ENCODE data around the gene MIB1. TPM values are rescaled to one million over a fixed set of nuclear protein-coding genes. Genes with fewer than 3 reads are reported as not detected.
A peak's percentile ranks its signal among the peaks of the same experiment; 100 is the strongest.

Gene MIB1
- total RNA-seq, 2 donors from 2014 or later: 39.0 to 45.1 TPM

DNA sequence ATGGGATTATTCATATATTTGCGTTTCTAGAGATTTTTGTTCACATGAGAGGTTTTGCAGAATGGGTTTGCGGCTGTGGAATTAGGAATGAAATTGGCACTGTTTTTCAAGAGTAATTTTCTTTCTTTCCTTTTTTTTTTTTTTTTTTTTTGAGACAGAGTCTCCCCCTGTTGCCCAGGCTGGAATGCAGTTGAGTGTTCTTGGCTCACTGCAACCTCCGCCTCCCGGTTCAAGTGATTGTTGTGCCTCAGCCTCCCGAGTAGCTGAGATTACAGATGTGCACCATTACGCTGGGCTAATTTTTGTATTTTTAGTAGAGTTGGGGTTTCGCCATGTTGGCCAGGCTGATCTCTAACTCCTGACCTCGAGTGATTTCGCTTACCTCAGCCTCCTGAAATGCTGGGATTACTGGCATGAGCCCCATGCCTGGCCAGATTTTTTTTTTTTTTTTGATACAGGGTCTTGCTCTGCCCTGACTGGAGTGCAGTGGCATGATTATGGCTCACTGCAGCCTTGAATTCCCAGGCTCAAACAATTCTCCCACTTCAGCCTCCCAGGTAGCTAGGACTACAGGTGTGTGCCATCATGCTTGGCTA lies 65.3 kb downstream of the MIB1 start:
- Mint-ChIP-seq H3K27me3 (no peaks in the 10 kb centered on the region), H3K36me3 (ENCODE audit: low read depth) (peaks cover 19% of the 10 kb centered on the region)

DNA sequence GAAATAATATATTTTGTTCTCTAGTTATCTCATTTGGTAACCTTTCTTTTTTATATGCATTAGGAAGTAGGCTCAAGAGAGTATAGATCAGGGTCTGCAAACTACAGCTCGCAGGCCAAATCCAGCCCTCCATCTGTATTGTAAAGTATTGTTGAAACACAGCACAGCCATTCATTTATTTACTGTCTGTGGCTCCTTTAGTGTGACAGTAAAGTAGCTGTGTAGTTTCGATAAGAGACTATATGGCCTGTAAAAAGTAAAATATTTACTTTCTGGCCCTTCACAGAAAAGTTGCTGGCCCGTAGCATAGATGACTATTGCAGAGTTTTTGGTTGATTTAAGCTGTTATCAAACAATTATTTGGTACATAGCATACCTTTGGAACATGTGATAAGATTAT lies 67.6 kb downstream of the MIB1 start:
- H3K27ac Mint-ChIP-seq: no peak overlapping the region
- H3K4me1 Mint-ChIP-seq: peaks cover 8% of the 10 kb centered on the region
- no peak for DNase-seq
- H3K9me3 ChIP-seq (ENCODE audit: control insufficient read depth, low read length, poor library complexity, severe bottlenecking): no peaks in the 10 kb centered on the region
- no peak for ATAC-seq
- no peak overlapping the region for H3K4me3 Mint-ChIP-seq
- no peaks in the 10 kb centered on the region for H3K27me3 Mint-ChIP-seq
- peaks cover 16% of the 10 kb centered on the region for H3K36me3 Mint-ChIP-seq (ENCODE audit: low read depth)

More for the DNA sequence above, 65.3 kb downstream of the MIB1 start:
- Mint-ChIP-seq H3K27ac (no peak overlapping the region), H3K4me3 (no peak overlapping the region), H3K4me1 (peaks cover 5% of the 10 kb centered on the region)
- ATAC-seq (no peak), DNase-seq (no peak)
- no peaks in the 10 kb centered on the region for H3K9me3 ChIP-seq (ENCODE audit: control insufficient read depth, low read length, poor library complexity, severe bottlenecking)

DNA sequence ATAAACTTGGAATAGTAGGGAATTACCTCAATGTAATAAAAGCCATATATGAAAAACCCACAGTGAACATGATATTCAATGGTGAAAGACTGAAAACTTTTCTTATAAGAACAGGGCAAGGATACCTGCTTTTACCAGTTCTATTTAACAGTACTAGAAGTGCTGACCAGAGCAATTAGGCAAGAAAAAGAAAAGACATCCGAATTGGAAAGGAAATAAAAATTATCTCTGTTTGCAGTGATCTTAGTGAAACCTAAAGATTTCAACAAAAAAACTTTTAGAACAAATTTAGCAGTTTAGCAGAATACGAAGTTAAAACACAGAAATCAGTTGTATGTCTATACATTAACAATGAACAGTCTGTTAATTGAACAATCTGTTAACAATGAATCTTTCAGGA lies 69.1 kb downstream of the MIB1 start:
- Mint-ChIP-seq H3K27ac (no peak overlapping the region), H3K36me3 (ENCODE audit: low read depth) (peaks cover 14% of the 10 kb centered on the region), H3K27me3 (no peaks in the 10 kb centered on the region), H3K4me1 (peaks cover 8% of the 10 kb centered on the region), H3K4me3 (no peak overlapping the region)
- ATAC-seq (no peak), DNase-seq (no peak)
- H3K9me3 ChIP-seq (ENCODE audit: control insufficient read depth, low read length, poor library complexity, severe bottlenecking): no peaks in the 10 kb centered on the region

DNA sequence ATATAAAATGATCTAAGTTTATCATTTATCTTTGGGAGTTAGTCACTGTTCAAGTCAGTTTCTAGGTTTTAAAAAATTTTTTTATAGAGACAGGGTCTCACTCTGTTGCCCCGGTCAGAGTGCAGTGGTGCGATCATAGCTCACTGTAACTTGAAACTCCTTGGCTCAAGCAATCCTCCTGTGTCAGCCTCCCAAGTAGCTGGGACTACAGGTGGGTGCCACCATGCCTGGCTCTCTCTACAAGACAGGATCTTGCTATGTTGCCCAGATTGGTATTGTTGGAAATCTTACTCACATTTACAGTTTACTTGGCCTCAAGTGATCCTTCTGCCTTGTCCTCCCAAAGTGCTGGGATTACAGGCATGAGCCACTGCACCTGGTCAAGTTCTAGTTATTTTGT lies 74.5 kb downstream of the MIB1 start:
- H3K4me1 Mint-ChIP-seq: peaks cover 10% of the 10 kb centered on the region
- H3K36me3 Mint-ChIP-seq (ENCODE audit: low read depth): peaks cover 12% of the 10 kb centered on the region
- no peak overlapping the region for H3K27ac Mint-ChIP-seq
- no peaks in the 10 kb centered on the region for H3K9me3 ChIP-seq (ENCODE audit: control insufficient read depth, low read length, poor library complexity, severe bottlenecking)
- ATAC-seq: no peak
- no peaks in the 10 kb centered on the region for H3K27me3 Mint-ChIP-seq
- no peak for DNase-seq
- no peak overlapping the region for H3K4me3 Mint-ChIP-seq

DNA sequence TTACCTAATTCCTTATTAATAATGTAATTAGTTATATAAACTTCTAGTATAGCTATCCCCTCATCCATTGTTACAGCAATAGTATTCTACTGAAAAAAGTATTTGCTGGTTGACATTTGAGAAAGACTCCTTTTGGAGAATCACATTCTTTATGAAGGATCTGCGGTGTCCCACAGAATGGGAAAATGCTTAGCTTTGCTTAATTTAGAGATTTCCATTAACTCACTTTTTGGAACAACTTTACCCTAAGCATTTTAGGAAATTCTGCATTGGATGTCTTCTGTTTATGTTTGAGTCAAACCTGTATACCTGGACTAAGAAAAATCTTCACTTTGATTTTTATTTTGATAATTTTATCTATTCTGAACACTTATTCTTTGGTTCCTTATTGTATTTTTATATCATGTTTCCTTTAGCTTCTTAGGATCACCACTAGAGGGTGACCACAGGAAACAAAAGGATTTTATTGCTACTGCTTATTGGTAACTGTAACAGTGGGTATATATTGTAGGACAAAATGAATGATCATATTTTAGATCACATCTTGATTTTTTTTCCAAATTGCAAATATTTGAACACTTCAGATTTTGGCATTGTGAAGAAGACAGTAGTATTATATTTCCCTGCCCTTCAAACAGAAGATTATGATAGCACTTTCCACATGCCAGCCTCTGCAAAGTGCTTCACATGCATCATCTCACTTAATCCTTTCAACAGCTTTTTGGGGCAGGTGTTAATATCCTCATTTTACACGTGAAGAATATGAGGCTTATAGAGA lies 79.6 kb downstream of the MIB1 start:
- peaks cover 3% of the 10 kb centered on the region for H3K9me3 ChIP-seq (ENCODE audit: control insufficient read depth, low read length, poor library complexity, severe bottlenecking)
- DNase-seq (no peak), ATAC-seq (no peak)
- H3K4me3 Mint-ChIP-seq: no peak overlapping the region
- no peaks in the 10 kb centered on the region for H3K27me3 Mint-ChIP-seq
- H3K4me1 Mint-ChIP-seq: peaks cover 2% of the 10 kb centered on the region
- H3K36me3 Mint-ChIP-seq (ENCODE audit: low read depth): peaks cover 11% of the 10 kb centered on the region
- H3K27ac Mint-ChIP-seq: no peak overlapping the region

GRCh38 chr18:21820811-21821143 lies 80.2 kb downstream of the MIB1 start:
- no peaks in the 10 kb centered on the region for H3K27me3 Mint-ChIP-seq
- no peak overlapping the region for H3K27ac Mint-ChIP-seq
- H3K9me3 ChIP-seq (ENCODE audit: control insufficient read depth, low read length, poor library complexity, severe bottlenecking): peaks cover 3% of the 10 kb centered on the region
- H3K4me1 Mint-ChIP-seq: peaks cover 3% of the 10 kb centered on the region
- peaks cover 11% of the 10 kb centered on the region for H3K36me3 Mint-ChIP-seq (ENCODE audit: low read depth)
- no peak for ATAC-seq
- DNase-seq: no peak
- H3K4me3 Mint-ChIP-seq: no peak overlapping the region

GRCh38 chr18:21823848-21824247 lies 83.3 kb downstream of the MIB1 start:
- Mint-ChIP-seq H3K4me1 (peaks cover 5% of the 10 kb centered on the region), H3K36me3 (ENCODE audit: low read depth) (peaks cover 6% of the 10 kb centered on the region), H3K27ac (no peak overlapping the region), H3K4me3 (no peak overlapping the region), H3K27me3 (no peaks in the 10 kb centered on the region)
- no peak for ATAC-seq
- DNase-seq: no peak
- H3K9me3 ChIP-seq (ENCODE audit: control insufficient read depth, low read length, poor library complexity, severe bottlenecking): peaks cover 3% of the 10 kb centered on the region

DNA sequence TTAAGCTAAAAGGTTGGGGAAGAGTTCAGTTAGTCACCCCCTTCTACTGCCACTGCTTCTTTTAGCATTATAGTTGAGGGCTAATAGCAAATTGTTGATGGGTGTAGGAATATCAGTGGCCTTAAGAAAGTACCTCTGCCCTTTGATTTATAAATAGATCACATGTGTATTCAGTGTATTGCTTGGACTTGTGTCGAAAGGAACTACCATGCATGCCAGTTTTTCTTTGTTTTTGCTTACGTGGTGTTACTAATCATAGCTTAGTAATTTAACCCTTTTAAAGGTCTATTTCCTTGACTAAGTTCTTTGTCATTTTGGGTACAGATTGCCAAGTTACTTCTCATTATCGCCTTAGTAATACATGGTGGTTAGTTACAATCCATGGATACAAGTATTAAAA lies 85.6 kb downstream of the MIB1 start:
- H3K27ac Mint-ChIP-seq: no peak overlapping the region
- ATAC-seq (no peak), DNase-seq (no peak)
- peaks cover 5% of the 10 kb centered on the region for H3K4me1 Mint-ChIP-seq
- no peaks in the 10 kb centered on the region for H3K27me3 Mint-ChIP-seq
- peaks cover 4% of the 10 kb centered on the region for H3K36me3 Mint-ChIP-seq (ENCODE audit: low read depth)
- H3K9me3 ChIP-seq (ENCODE audit: control insufficient read depth, low read length, poor library complexity, severe bottlenecking): no peaks in the 10 kb centered on the region
- H3K4me3 Mint-ChIP-seq: no peak overlapping the region

- Mint-ChIP-seq H3K4me1 (peaks cover 5% of the 10 kb centered on the region), H3K27me3 (no peaks in the 10 kb centered on the region), H3K36me3 (ENCODE audit: low read depth) (peaks cover 2% of the 10 kb centered on the region), H3K4me3 (no peak overlapping the region), H3K27ac (no peak overlapping the region)
- no peaks in the 10 kb centered on the region for H3K9me3 ChIP-seq (ENCODE audit: control insufficient read depth, low read length, poor library complexity, severe bottlenecking)
- DNase-seq (no peak), ATAC-seq (no peak)
These were observed 86.2 kb downstream of the MIB1 start for GRCh38 chr18:21826641-21827302.

DNA sequence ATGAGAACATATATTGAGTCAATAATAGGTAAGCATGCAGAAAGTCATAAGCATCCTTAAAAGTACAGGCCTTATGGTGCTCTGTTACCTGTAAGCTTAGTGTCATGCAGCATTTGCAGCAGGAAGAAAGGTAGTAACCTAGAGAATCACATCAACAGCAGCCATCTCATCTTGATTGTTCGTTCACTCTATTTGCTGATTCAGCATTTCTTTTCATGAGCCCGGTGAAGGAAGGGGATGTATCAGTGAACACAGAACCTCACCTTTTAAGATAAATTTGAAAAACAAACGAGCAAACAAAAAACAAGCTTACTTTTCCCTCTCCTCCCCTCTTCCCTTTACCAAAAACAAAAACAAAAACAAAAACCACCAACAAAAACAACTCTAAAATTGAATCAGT lies 89.9 kb downstream of the MIB1 start:
- Mint-ChIP-seq H3K36me3 (ENCODE audit: low read depth) (peaks cover 2% of the 10 kb centered on the region), H3K4me3 (no peak overlapping the region), H3K27me3 (no peaks in the 10 kb centered on the region), H3K4me1 (peaks cover 8% of the 10 kb centered on the region), H3K27ac (no peak overlapping the region)
- DNase-seq (no peak), ATAC-seq (no peak)
- no peaks in the 10 kb centered on the region for H3K9me3 ChIP-seq (ENCODE audit: control insufficient read depth, low read length, poor library complexity, severe bottlenecking)

- H3K27ac Mint-ChIP-seq: no peak overlapping the region
- H3K27me3 Mint-ChIP-seq: no peaks in the 10 kb centered on the region
- peaks cover 2% of the 10 kb centered on the region for H3K36me3 Mint-ChIP-seq (ENCODE audit: low read depth)
- DNase-seq (no peak), ATAC-seq (no peak)
- H3K4me1 Mint-ChIP-seq: peaks cover 5% of the 10 kb centered on the region
- no peaks in the 10 kb centered on the region for H3K9me3 ChIP-seq (ENCODE audit: control insufficient read depth, low read length, poor library complexity, severe bottlenecking)
- H3K4me3 Mint-ChIP-seq: no peak overlapping the region
These were observed 90.8 kb downstream of the MIB1 start for GRCh38 chr18:21831413-21831831.

- Mint-ChIP-seq H3K4me3 (no peak overlapping the region), H3K27ac (peak overlapping the region; percentile 43), H3K36me3 (ENCODE audit: low read depth) (peaks cover 2% of the 10 kb centered on the region), H3K4me1 (peaks cover 3% of the 10 kb centered on the region), H3K27me3 (no peaks in the 10 kb centered on the region)
- DNase-seq (no peak), ATAC-seq (no peak)
- no peaks in the 10 kb centered on the region for H3K9me3 ChIP-seq (ENCODE audit: control insufficient read depth, low read length, poor library complexity, severe bottlenecking)
These were observed 93.2 kb downstream of the MIB1 start for GRCh38 chr18:21833604-21834298.

- H3K27ac Mint-ChIP-seq: peak overlapping the region; percentile 43
- ATAC-seq (no peak), DNase-seq (no peak)
- no peak overlapping the region for H3K4me3 Mint-ChIP-seq
- H3K27me3 Mint-ChIP-seq: no peaks in the 10 kb centered on the region
- H3K9me3 ChIP-seq (ENCODE audit: control insufficient read depth, low read length, poor library complexity, severe bottlenecking): no peaks in the 10 kb centered on the region
- peaks cover 2% of the 10 kb centered on the region for H3K36me3 Mint-ChIP-seq (ENCODE audit: low read depth)
- H3K4me1 Mint-ChIP-seq: peaks cover 3% of the 10 kb centered on the region
These were observed 93.7 kb downstream of the MIB1 start for GRCh38 chr18:21834299-21834660.

Data from T-helper 17 cell (primary cell).